Medulla oblongata (tissue), 1 donor: Measurements from ENCODE around the gene DEGS2.

ENCODE experiments used
- DNase-seq: peaks from one replicate; pipeline ENCODE4 v3.0.0-alpha.2; 2015; ENCODE audit errors: extremely low spot score

DEGS2 gene

GRCh38 chr14:100114109-100114765 is 45.2 kb downstream of the DEGS2 start:
- no peak for DNase-seq

- DNase-seq = no peak
Observed at GRCh38 chr14:100111931-100112704, 47.3 kb downstream of the DEGS2 start.

GRCh38 chr14:100110816-100111215 is 48.6 kb downstream of the DEGS2 start:
- no peak for DNase-seq

GRCh38 chr14:100109594-100109955 is 49.9 kb downstream of the DEGS2 start:
- no peak for DNase-seq

GRCh38 chr14:100108840-100109593 is 50.4 kb downstream of the DEGS2 start:
- DNase-seq = no peak

- peak; percentile 82 for DNase-seq
Observed at GRCh38 chr14:100108042-100108825, 51.2 kb downstream of the DEGS2 start.

- DNase-seq = no peak
Observed at GRCh38 chr14:100107236-100107635, 52.2 kb downstream of the DEGS2 start.

GRCh38 chr14:100106250-100107112 is 53.0 kb downstream of the DEGS2 start:
- no peak for DNase-seq

- DNase-seq = peak; percentile 52
Observed at GRCh38 chr14:100105357-100106169, 53.9 kb downstream of the DEGS2 start.

- no peak for DNase-seq
Observed at GRCh38 chr14:100104523-100105300, 54.7 kb downstream of the DEGS2 start.

GRCh38 chr14:100104006-100104352 is 55.5 kb downstream of the DEGS2 start:
- DNase-seq = no peak

GRCh38 chr14:100103250-100104005 is 56.0 kb downstream of the DEGS2 start:
- DNase-seq = no peak

- DNase-seq = no peak
Observed at GRCh38 chr14:100102156-100102785, 57.2 kb downstream of the DEGS2 start.

- DNase-seq = no peak
Observed at GRCh38 chr14:100100032-100100703, 59.3 kb downstream of the DEGS2 start.

GRCh38 chr14:100098171-100098570 is 61.3 kb downstream of the DEGS2 start:
- no peak for DNase-seq

GRCh38 chr14:100096656-100097055 is 62.8 kb downstream of the DEGS2 start:
- no peak for DNase-seq
